Measurements from ENCODE around the gene SMPD1.

DNA sequence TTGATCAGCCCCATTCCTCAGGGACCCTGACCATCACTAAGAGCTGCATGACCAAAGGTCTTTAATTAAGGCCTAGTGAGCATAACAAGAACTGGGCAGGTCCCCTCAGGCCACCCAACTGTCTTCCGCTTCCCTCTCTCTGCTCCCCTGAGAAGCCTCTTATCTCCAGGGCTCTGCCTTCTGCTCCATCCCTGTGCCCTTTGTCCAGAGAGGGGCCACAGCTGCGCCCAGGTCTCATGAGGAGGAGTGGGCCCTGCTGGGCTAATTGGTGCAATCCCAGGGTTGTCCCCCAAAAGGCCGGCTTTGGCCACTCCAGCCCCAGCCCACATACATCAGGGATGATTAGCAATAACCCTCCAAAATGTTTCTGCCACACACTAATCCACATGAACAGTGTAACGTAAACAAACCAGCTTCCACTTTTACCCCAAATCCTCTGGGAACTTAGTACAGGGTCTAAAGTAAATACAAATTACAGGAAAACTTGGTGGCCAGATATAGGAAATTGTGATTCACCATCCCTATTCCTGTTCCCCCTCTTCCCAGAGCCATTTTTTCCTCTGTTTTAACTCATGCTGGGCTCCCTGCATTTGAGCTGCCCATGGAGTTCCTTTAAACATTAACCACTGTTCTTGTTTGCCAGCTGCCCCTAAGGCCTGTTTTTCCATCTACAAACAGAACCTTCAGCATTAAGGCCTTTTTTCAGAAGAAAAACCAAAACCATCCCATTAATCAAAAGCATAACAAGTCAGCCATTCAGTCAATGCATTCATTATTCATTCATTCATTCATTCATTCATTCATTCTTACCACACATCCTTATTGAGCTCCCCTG lies 35.4 kb upstream of the SMPD1 start:
- TF ChIP-seq EZH2 (IDR thresholded peaks at IDR 0.05; ENCODE audit: borderline replicate concordance) = no peak
- TF ChIP-seq, protein P1, sequence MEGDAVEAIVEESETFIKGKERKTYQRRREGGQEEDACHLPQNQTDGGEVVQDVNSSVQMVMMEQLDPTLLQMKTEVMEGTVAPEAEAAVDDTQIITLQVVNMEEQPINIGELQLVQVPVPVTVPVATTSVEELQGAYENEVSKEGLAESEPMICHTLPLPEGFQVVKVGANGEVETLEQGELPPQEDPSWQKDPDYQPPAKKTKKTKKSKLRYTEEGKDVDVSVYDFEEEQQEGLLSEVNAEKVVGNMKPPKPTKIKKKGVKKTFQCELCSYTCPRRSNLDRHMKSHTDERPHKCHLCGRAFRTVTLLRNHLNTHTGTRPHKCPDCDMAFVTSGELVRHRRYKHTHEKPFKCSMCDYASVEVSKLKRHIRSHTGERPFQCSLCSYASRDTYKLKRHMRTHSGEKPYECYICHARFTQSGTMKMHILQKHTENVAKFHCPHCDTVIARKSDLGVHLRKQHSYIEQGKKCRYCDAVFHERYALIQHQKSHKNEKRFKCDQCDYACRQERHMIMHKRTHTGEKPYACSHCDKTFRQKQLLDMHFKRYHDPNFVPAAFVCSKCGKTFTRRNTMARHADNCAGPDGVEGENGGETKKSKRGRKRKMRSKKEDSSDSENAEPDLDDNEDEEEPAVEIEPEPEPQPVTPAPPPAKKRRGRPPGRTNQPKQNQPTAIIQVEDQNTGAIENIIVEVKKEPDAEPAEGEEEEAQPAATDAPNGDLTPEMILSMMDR (IDR thresholded peaks at IDR 0.05; ENCODE audit: poor library complexity) = no peak

All from hepatocyte (in vitro differentiated cells).